ENCODE measurements around the gene NLK. TPM values are rescaled to one million over a fixed set of nuclear protein-coding genes. Genes with fewer than 3 reads are reported as not detected.

Gene NLK
- total and polyA plus RNA-seq, 2 of the 4 experiments (the other 2 are of a cell fraction): 15.3 to 23.3 TPM

DNA sequence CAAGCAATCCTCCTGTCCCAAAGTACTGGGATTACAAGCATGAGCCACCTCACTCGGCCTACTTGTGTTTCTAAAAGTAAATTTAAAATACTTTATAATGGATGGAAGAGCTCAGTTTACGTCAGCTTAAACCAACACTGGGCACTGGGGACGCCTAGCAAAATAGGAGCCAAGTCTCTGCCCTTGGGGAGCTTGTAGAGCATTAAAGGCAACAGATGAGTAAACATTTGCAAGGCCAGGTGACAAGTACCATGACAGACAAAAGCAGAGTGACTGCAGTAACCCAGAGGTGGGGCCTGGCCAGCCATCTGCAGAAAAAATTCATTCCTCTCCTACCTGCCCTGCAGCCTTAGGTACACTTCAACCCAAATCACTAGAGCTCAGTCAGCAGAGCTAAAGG is 12.1 kb upstream of the NLK start:
- in situ Hi-C loops (cut with MboI; ENCODE audit: low sequenced_read_pairs): no loop called here
- Histone ChIP-seq H3K79me1 (ENCODE audit: low read depth in 1 of 2, low read length in 2 of 2) (0 out of 4 replicates have a peak, but pooled peaks cover 0 to 4% of the 10 kb centered on the region in 2 experiments), H3K9me1 (ENCODE audit: insufficient read depth, low read length) (peaks cover 8% of the 10 kb centered on the region)

More for the DNA sequence above, 12.1 kb upstream of the NLK start:
- Histone ChIP-seq H3K56ac (ENCODE audit: extremely low read depth, insufficient read depth, low read length) (no peak overlapping the region), H4K5ac (ENCODE audit: low read depth, low read length) (no peak overlapping the region), H4K8ac (ENCODE audit: low read depth in 2 of 2, low read length in 2 of 2) (no peak overlapping the region), H3K4me3 (ENCODE audit: insufficient read depth, low read depth, low read length) (no peak overlapping the region), H3K36me3 (ENCODE audit: control insufficient read depth, insufficient read depth, low read length) (no peaks in the 10 kb centered on the region), H3K18ac (ENCODE audit: low read depth, low read length) (no peak overlapping the region), H3K4me1 (ENCODE audit: control insufficient read depth, insufficient read depth, low read length) (peaks cover 7% of the 10 kb centered on the region; the same call in 1 of the 2 replicates), H2BK20ac (ENCODE audit: low read depth, low read length) (no peak overlapping the region), H3K4me2 (ENCODE audit: low read depth, low read length) (no peak overlapping the region), H4K20me1 (ENCODE audit: insufficient read depth, low read length) (no peaks in the 10 kb centered on the region), H2BK5ac (ENCODE audit: low read depth, low read length, poor library complexity, severe bottlenecking) (no peak overlapping the region), H4K91ac (ENCODE audit: insufficient read depth, low read depth, low read length) (no peak overlapping the region), H3K9me3 (ENCODE audit: control insufficient read depth, insufficient read depth, low read length) (no peaks in the 10 kb centered on the region), H2AK9ac (replicated peaks; ENCODE audit: low read depth, low read length, poor library complexity) (no peak overlapping the region), H2AFZ (replicated peaks; ENCODE audit: low read length, poor library complexity) (no peak overlapping the region), H2BK15ac (ENCODE audit: low read depth, low read length) (no peak overlapping the region), H3K23ac (ENCODE audit: low read depth, low read length) (no peak overlapping the region), H3K9ac (ENCODE audit: low read depth, low read length) (no peak overlapping the region), H3K4ac (ENCODE audit: low read depth, low read length) (no peak overlapping the region), H2AK5ac (ENCODE audit: low read depth, low read length) (no peak overlapping the region), H3K14ac (replicated peaks; ENCODE audit: low read depth, low read length) (no peak overlapping the region), H3K27ac (ENCODE audit: insufficient read depth, low read length) (no peak overlapping the region), H2BK120ac (ENCODE audit: low read depth, low read length) (no peak overlapping the region), H3K27me3 (ENCODE audit: control insufficient read depth, insufficient read depth, low read length) (no peaks in the 10 kb centered on the region)
- dilution Hi-C loops (cut with HindIII; ENCODE audit: low sequenced_read_pairs, unreplicated experiment): no loop called here
- no CpG with 5 or more reads among the region's 3 CpGs for WGBS, 2 experiments (ENCODE audit: extremely low coverage in 2 of 2, insufficient read length in 1 of 2)
- TF ChIP-seq RFX5 (IDR thresholded peaks at IDR 0.05; ENCODE audit: low read depth, low read length) (no peak), NFE2L2 (IDR thresholded peaks at IDR 0.05; ENCODE audit: low read depth, low read length) (no peak), CTCF (conservative IDR thresholded peaks at IDR 0.05; ENCODE audit: low read depth, low read length) (no peak), RAD21 (IDR thresholded peaks at IDR 0.05; ENCODE audit: low read length) (no peak), MXI1 (IDR thresholded peaks at IDR 0.05; ENCODE audit: borderline replicate concordance, low read depth, low read length) (no peak), BHLHE40 (IDR thresholded peaks at IDR 0.05; ENCODE audit: low read depth, low read length) (no peak), CHD1 (IDR thresholded peaks at IDR 0.05; ENCODE audit: low read depth, low read length) (no peak), MAZ (IDR thresholded peaks at IDR 0.05; ENCODE audit: borderline replicate concordance, low read depth, low read length) (no peak), CEBPB (IDR thresholded peaks at IDR 0.05; ENCODE audit: low read depth, low read length) (no peak), SMC3 (IDR thresholded peaks at IDR 0.05; ENCODE audit: low read depth, low read length) (no peak), USF2 (IDR thresholded peaks at IDR 0.05; ENCODE audit: low read depth, low read length) (no peak), FOS (IDR thresholded peaks at IDR 0.05; ENCODE audit: low read depth, low read length) (no peak), MAFK (IDR thresholded peaks at IDR 0.05; ENCODE audit: low read depth, low read length) (no peak), ELK1 (IDR thresholded peaks at IDR 0.05; ENCODE audit: borderline replicate concordance, low read depth, low read length) (no peak)
- BruUV-seq (replicated peaks): no TSS peak
- intact Hi-C loops (cut with micrococcal nuclease): no loop called here
- no peak for ATAC-seq (ENCODE audit: low read depth)
- ChIA-PET CTCF (interaction anchor here (1.0 kb wide), 1 partner anchor 150 kb away, joined by 3 read pairs; no protein-coding TSS in a partner anchor), POLR2A (ENCODE audit: unreplicated experiment) (no interaction called here)
- DNase-seq: no peak

Data from IMR-90 (cell line).